ENCODE results near the gene ATP6V1B1.
A peak's percentile ranks its signal among the peaks of the same experiment; 100 is the strongest.

The ATP6V1B1 gene

GRCh38 chr2:70939839-70940580 is 4.3 kb downstream of the ATP6V1B1 start:
- no peak overlapping the region for H3K4me3 ChIP-seq

GRCh38 chr2:70941186-70941585 is 5.5 kb downstream of the ATP6V1B1 start:
- H3K4me3 ChIP-seq: no peak overlapping the region
- no peak overlapping the region for H3K27ac ChIP-seq

More at GRCh38 chr2:70939839-70940580, 4.3 kb downstream of the ATP6V1B1 start:
- H3K27ac ChIP-seq: no peak overlapping the region

GRCh38 chr2:70941701-70942100 is 6.0 kb downstream of the ATP6V1B1 start:
- Histone ChIP-seq H3K4me3 (no peak overlapping the region), H3K27ac (no peak overlapping the region)

- no peak overlapping the region for H3K4me3 ChIP-seq
- no peak overlapping the region for H3K27ac ChIP-seq
Measured at GRCh38 chr2:70942396-70943204, 6.9 kb downstream of the ATP6V1B1 start.

- no peak overlapping the region for H3K27ac ChIP-seq
- H3K4me3 ChIP-seq: no peak overlapping the region
Measured at GRCh38 chr2:70943205-70943871, 7.6 kb downstream of the ATP6V1B1 start.

GRCh38 chr2:70944111-70944690 is 8.5 kb downstream of the ATP6V1B1 start:
- Histone ChIP-seq H3K4me3 (no peak overlapping the region), H3K27ac (no peak overlapping the region)

GRCh38 chr2:70946832-70947442 is 11.2 kb downstream of the ATP6V1B1 start:
- Histone ChIP-seq H3K4me3 (no peak overlapping the region), H3K27ac (no peak overlapping the region)

GRCh38 chr2:70947556-70948184 is 12.0 kb downstream of the ATP6V1B1 start:
- Histone ChIP-seq H3K27ac (no peak overlapping the region), H3K4me3 (peak overlapping the region in 1 of 7 experiments; percentile 13)

GRCh38 chr2:70948337-70949003 is 12.8 kb downstream of the ATP6V1B1 start:
- H3K27ac ChIP-seq: no peak overlapping the region

GRCh38 chr2:70949086-70949485 is 13.4 kb downstream of the ATP6V1B1 start:
- H3K4me3 ChIP-seq: no peak overlapping the region
- no peak overlapping the region for H3K27ac ChIP-seq

More at GRCh38 chr2:70948337-70949003, 12.8 kb downstream of the ATP6V1B1 start:
- H3K4me3 ChIP-seq: peak overlapping the region in 2 of 7 experiments; percentile 13 to 24

GRCh38 chr2:70954886-70955285 is 19.2 kb downstream of the ATP6V1B1 start:
- Histone ChIP-seq H3K4me3 (no peak overlapping the region), H3K27ac (no peak overlapping the region)

- H3K4me3 ChIP-seq: no peak overlapping the region
- H3K27ac ChIP-seq: no peak overlapping the region
Measured at GRCh38 chr2:70956141-70956540, 20.4 kb downstream of the ATP6V1B1 start.

GRCh38 chr2:70957798-70958197 is 22.1 kb downstream of the ATP6V1B1 start:
- no peak overlapping the region for H3K4me3 ChIP-seq
- H3K27ac ChIP-seq: no peak overlapping the region

GRCh38 chr2:70958759-70959158 is 23.1 kb downstream of the ATP6V1B1 start:
- H3K4me3 ChIP-seq: no peak overlapping the region
- no peak overlapping the region for H3K27ac ChIP-seq

GRCh38 chr2:70959271-70959761 is 23.6 kb downstream of the ATP6V1B1 start:
- H3K27ac ChIP-seq: no peak overlapping the region
- H3K4me3 ChIP-seq: no peak overlapping the region

GRCh38 chr2:70959851-70960832 is 24.4 kb downstream of the ATP6V1B1 start:
- no peak overlapping the region for H3K4me3 ChIP-seq
- no peak overlapping the region for H3K27ac ChIP-seq
